ENCODE data around the gene CLASP2.

GRCh38 chr3:33652736-33653135 is 65.3 kb downstream of the CLASP2 start:
- TF ChIP-seq GATA2 (IDR thresholded peaks at IDR 0.05; ENCODE audit: low read depth, low read length) (peak; percentile 33; the same call in 1 of the 2 replicates), GATA3 (IDR thresholded peaks at IDR 0.05; ENCODE audit: low read depth, low read length) (no peak; the same call in 1 of the 2 replicates)
